Measurements from ENCODE around the gene ZNF407. TPM values are rescaled to one million over a fixed set of nuclear protein-coding genes. Genes with fewer than 3 reads are reported as not detected.

Gene ZNF407
- total and polyA plus RNA-seq, 2 of the 13 experiments (the other 11 are each of a cell fraction or from before 2014, with no cell fraction given) = 2.3 to 8.7 TPM

DNA sequence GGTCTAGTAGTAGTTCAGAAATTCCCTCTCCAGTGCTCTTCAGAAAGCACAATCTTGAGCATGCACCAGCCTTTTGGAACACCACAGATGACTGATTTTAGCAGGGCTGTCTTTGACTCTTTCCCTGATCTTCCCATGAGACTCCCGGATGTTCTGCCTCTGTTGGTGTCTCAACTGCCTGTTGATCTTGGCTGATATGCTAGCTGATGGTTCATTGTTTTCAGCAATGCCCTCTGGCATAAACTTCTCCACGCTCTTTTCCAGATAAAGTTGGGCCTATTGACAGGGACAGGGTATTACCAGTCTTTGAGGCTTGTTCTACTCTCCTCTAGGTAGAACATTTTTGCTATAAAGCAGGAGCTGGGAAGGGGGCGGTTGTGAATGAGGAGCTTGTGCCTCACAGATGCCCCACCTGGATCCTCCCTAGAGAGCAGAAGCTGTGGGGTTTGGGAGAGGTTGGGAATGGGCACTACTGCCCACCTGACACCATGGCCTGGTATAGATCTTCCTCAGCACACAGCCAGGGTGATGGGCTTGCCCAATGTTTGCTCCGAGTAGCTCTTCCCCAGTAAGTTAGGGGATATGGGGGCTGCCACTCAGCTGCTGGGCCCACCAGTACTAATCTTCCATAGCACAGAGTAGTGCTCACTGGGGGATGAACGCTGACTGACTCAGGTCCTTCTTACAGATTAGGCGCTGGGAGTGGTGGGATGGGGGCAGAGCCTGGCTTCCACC is 500.0 kb downstream of the ZNF407 start:
- intact Hi-C loops (cut with micrococcal nuclease; ENCODE audit: unreplicated experiment) (no loop called here), in situ Hi-C loops (cut with HindIII; ENCODE audit: extremely low pct_ligation_motif_present, low pct_unique_long_range_greater_than_20kb) (no loop called here)
- FAIRE-seq = no peak
- Histone ChIP-seq H4K20me1 (ENCODE audit: insufficient read depth, low read length) (no peaks in the 10 kb centered on the region), H3K9ac (ENCODE audit: insufficient read depth, low read depth, low read length) (no peak overlapping the region), H3K9me3 (ENCODE audit: low read length) (peaks cover 7% of the 10 kb centered on the region; the same call in 1 of the 2 replicates), H3K27ac (ENCODE audit: extremely low read length, insufficient read depth, low read length) (no peak overlapping the region), H3K4me3 (replicated peaks in 1 of 3; ENCODE audit: insufficient read depth in 1 of 3, low read depth in 2 of 3, low read length in 3 of 3) (no peak overlapping the region), H3K4me1 (ENCODE audit: insufficient read depth, low read length) (no peaks in the 10 kb centered on the region), H3K4me2 (ENCODE audit: low read depth, low read length) (no peak overlapping the region), H2AFZ (ENCODE audit: low read length) (no peak overlapping the region), H3K79me2 (ENCODE audit: insufficient read depth, low read length) (no peaks in the 10 kb centered on the region), H3K27me3 (ENCODE audit: control insufficient read depth in 1 of 2, insufficient read depth in 2 of 2, low read length in 2 of 2) (no peaks in the 10 kb centered on the region), H3K36me3 (replicated peaks in 1 of 2; ENCODE audit: control insufficient read depth in 1 of 2, insufficient read depth in 2 of 2, low read length in 2 of 2) (no peaks in the 10 kb centered on the region)
- TF ChIP-seq SIN3A (IDR thresholded peaks at IDR 0.05; ENCODE audit: borderline replicate concordance, low read depth, low read length) = no peak
- TF ChIP-seq SETDB1 (CRISPR knock-in tag; IDR thresholded peaks at IDR 0.05; ENCODE audit: borderline replicate concordance) = no peak
- TF ChIP-seq, protein P1, sequence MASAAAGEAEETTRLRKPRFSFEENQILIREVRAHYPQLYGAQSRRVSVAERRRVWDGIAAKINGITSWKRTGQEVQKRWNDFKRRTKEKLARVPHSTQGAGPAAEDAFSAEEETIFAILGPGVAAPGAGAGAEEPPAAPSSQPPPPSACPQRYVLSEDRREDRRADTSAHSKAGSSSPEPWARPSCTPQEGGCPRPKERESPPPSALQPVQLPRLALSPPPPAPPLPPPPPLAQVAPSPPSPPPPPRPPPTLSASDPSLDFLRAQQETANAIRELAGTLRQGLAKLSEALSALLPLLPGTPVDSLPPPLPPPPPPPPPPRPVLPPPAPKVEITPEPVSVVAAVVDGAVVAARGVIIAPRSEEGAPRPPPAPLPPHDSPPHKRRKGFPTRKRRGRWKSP (CRISPR knock-in tag; IDR thresholded peaks at IDR 0.05) = no peak
- no peak for TF ChIP-seq CHD4 (IDR thresholded peaks at IDR 0.05; ENCODE audit: borderline replicate concordance, low read length)
- TF ChIP-seq ZNF674 (CRISPR knock-in tag; IDR thresholded peaks at IDR 0.05; ENCODE audit: low read depth) = no peak
- TF ChIP-seq SMYD3 (CRISPR knock-in tag; IDR thresholded peaks at IDR 0.05) = no peak
- no peak for TF ChIP-seq TBX3 (IDR thresholded peaks at IDR 0.05; ENCODE audit: borderline replicate concordance)
- TF ChIP-seq MIXL1 (CRISPR knock-in tag; IDR thresholded peaks at IDR 0.05) = no peak
- BruUV-seq (replicated peaks) = no TSS peak
- ChIA-PET POLR2A (no interaction called here), CTCF (ENCODE audit: low intra/inter-chr PET ratio, low total read pairs) (no interaction called here)
- DNase-seq (ENCODE audit: low spot score) = no peak
- no peak for ATAC-seq
- 5% methylated on average over 3 of the region's 6 CpGs for WGBS (ENCODE audit: low lambda C conversion rate)
